ENCODE data around the gene SNAP29. TPM values are rescaled to one million over a fixed set of nuclear protein-coding genes. Genes with fewer than 3 reads are reported as not detected.

SNAP29 gene
- total RNA-seq, 1 experiment from 2014 or later = 17.8 TPM

- intact Hi-C loops (cut with micrococcal nuclease; ENCODE audit: unreplicated experiment) = no loop called here
- H3K4me2 ChIP-seq = no peak overlapping the region
- no peak for DNase-seq
- no peaks in the 10 kb centered on the region for H3F3A ChIP-seq (ENCODE audit: insufficient read depth, low read depth)
- BruUV-seq (replicated peaks) = no TSS peak
- H3K9me2 ChIP-seq (ENCODE audit: insufficient read depth) = no peaks in the 10 kb centered on the region
- peaks cover 4% of the 10 kb centered on the region; the same call in 1 of the 2 replicates for H3K4me1 ChIP-seq (replicated peaks; ENCODE audit: insufficient read depth)
- ChIA-PET POLR2A (ENCODE audit: unreplicated experiment) (no interaction called here), CTCF (no interaction called here)
- peaks cover 46% of the 10 kb centered on the region for H3K79me2 ChIP-seq (ENCODE audit: low read depth)
- H3K27ac ChIP-seq = no peak overlapping the region
- H3K9me3 ChIP-seq (ENCODE audit: insufficient read depth, low read depth) = no peaks in the 10 kb centered on the region
- no peak overlapping the region for H2AFZ ChIP-seq
- no peaks in the 10 kb centered on the region for H3K27me3 ChIP-seq (ENCODE audit: insufficient read depth, low read depth)
- H3K4me3 ChIP-seq = no peak overlapping the region
- no peaks in the 10 kb centered on the region; the same call in 1 of the 2 replicates for H4K20me1 ChIP-seq (ENCODE audit: insufficient read depth)
- H3K36me3 ChIP-seq (ENCODE audit: low read depth) = no peaks in the 10 kb centered on the region
- TF ChIP-seq CTCF (conservative IDR thresholded peaks at IDR 0.05) (no peak), EZH2 (IDR thresholded peaks at IDR 0.05; ENCODE audit: low read depth) (no peak)
These were observed 6.3 kb upstream of the SNAP29 start for GRCh38 chr22:20852503-20852902.

GRCh38 chr22:20853236-20853660, 5.6 kb upstream of the SNAP29 start:
- BruUV-seq (replicated peaks) = no TSS peak
- DNase-seq = no peak
- CTCF ChIA-PET = no interaction called here
- Histone ChIP-seq H3K27ac (no peak overlapping the region), H3K36me3 (ENCODE audit: low read depth) (no peaks in the 10 kb centered on the region), H3K9me3 (ENCODE audit: insufficient read depth, low read depth) (no peaks in the 10 kb centered on the region), H3K4me2 (no peak overlapping the region), H3K79me2 (ENCODE audit: low read depth) (peaks cover 47% of the 10 kb centered on the region), H4K20me1 (ENCODE audit: insufficient read depth) (no peaks in the 10 kb centered on the region; the same call in 1 of the 2 replicates), H3K4me1 (replicated peaks; ENCODE audit: insufficient read depth) (peaks cover 6% of the 10 kb centered on the region; the same call in 1 of the 2 replicates), H3K4me3 (no peak overlapping the region), H3F3A (ENCODE audit: insufficient read depth, low read depth) (0 out of 2 replicates have a peak, but pooled peaks cover 5% of the 10 kb centered on the region), H2AFZ (no peak overlapping the region), H3K27me3 (ENCODE audit: insufficient read depth, low read depth) (no peaks in the 10 kb centered on the region), H3K9me2 (ENCODE audit: insufficient read depth) (no peaks in the 10 kb centered on the region)
- POLR2A ChIA-PET (ENCODE audit: unreplicated experiment) = no interaction called here
- no peak for TF ChIP-seq CTCF (conservative IDR thresholded peaks at IDR 0.05)
- no peak for TF ChIP-seq EZH2 (IDR thresholded peaks at IDR 0.05; ENCODE audit: low read depth)
- intact Hi-C loops (cut with micrococcal nuclease; ENCODE audit: unreplicated experiment) = no loop called here

GRCh38 chr22:20857247-20857643, 1.6 kb upstream of the SNAP29 start:
- Histone ChIP-seq H3K36me3 (ENCODE audit: low read depth) (no peaks in the 10 kb centered on the region), H3K4me1 (replicated peaks; ENCODE audit: insufficient read depth) (peaks cover 6% of the 10 kb centered on the region), H3K4me3 (peak overlapping the region; percentile 90), H3K27ac (no peak overlapping the region), H3K9me3 (ENCODE audit: insufficient read depth, low read depth) (no peaks in the 10 kb centered on the region), H4K20me1 (ENCODE audit: insufficient read depth) (no peaks in the 10 kb centered on the region; the same call in 1 of the 2 replicates), H2AFZ (no peak overlapping the region), H3K27me3 (ENCODE audit: insufficient read depth, low read depth) (no peaks in the 10 kb centered on the region), H3K4me2 (peak overlapping the region; percentile 96), H3F3A (ENCODE audit: insufficient read depth, low read depth) (0 out of 2 replicates have a peak, but pooled peaks cover 5% of the 10 kb centered on the region), H3K79me2 (ENCODE audit: low read depth) (peaks cover 43% of the 10 kb centered on the region), H3K9me2 (ENCODE audit: insufficient read depth) (no peaks in the 10 kb centered on the region)
- TSS peak; percentile 30 for BruUV-seq (replicated peaks)
- DNase-seq = no peak
- intact Hi-C loops (cut with micrococcal nuclease; ENCODE audit: unreplicated experiment) = no loop called here
- no peak for TF ChIP-seq CTCF (conservative IDR thresholded peaks at IDR 0.05)
- ChIA-PET POLR2A (ENCODE audit: unreplicated experiment) (interaction anchor here (0.6 kb wide), 1 partner anchor 94 kb away, joined by 7 read pairs; no protein-coding TSS in a partner anchor), CTCF (no interaction called here)

Measured in PC-9 (cell line).